Fibroblast of lung (primary cell): ENCODE results near the gene ATCAY. TPM values are rescaled to one million over a fixed set of nuclear protein-coding genes. Genes with fewer than 3 reads are reported as not detected.

ENCODE experiments used
- DNase-seq, 2 donors: peaks; one replicate each; pipeline versions ENCODE4 v3.0.0 to v3.0.0-alpha.2; 2010; ENCODE audit warnings: low read depth in 2 of 2
- H2AFZ ChIP-seq: 2 replicates; pipeline ENCODE4 v1.5.1; 2012; ENCODE audit warnings: low read length, control low read depth, inconsistent platforms
- H3K27ac ChIP-seq: 2 replicates; pipeline ENCODE4 v1.5.1; 2011; ENCODE audit warnings: low read length, control low read depth; ENCODE audit not compliant: insufficient read depth
- H3K27me3 ChIP-seq: 2 replicates; pipeline ENCODE4 v1.5.1; 2011; ENCODE audit warnings: mild to moderate bottlenecking, low read length; ENCODE audit not compliant: control insufficient read depth, insufficient read depth
- H3K36me3 ChIP-seq: 2 replicates; pipeline ENCODE4 v1.5.1; 2011; ENCODE audit warnings: low read length; ENCODE audit not compliant: control insufficient read depth, insufficient read depth
- H3K4me1 ChIP-seq: 2 replicates; pipeline ENCODE4 v1.5.1; 2011; ENCODE audit warnings: low read length; ENCODE audit not compliant: control insufficient read depth, insufficient read depth; ENCODE audit errors: extremely low read depth
- H3K4me2 ChIP-seq: 2 replicates; pipeline ENCODE4 v1.5.1; 2011; ENCODE audit warnings: low read length, control low read depth; ENCODE audit not compliant: insufficient read depth; ENCODE audit errors: extremely low read depth
- H3K4me3 ChIP-seq, 4 experiments: fragments of 200-600 bp in 1 of 4; sonication (generic) in 1 of 4; replicated peaks in 1 of 4; 2 replicates each; pipeline ENCODE4 v1.5.1; 2011 to 2016; ENCODE audit warnings: low read length in 4 of 4, low read depth in 3 of 4, mild to moderate bottlenecking in 3 of 4, control low read depth in 2 of 4, inconsistent platforms in 1 of 4, mixed read lengths in 1 of 4; ENCODE audit not compliant: insufficient read depth in 1 of 4; ENCODE audit errors: control extremely low read depth in 1 of 4
- H3K79me2 ChIP-seq: 2 replicates; pipeline ENCODE4 v1.5.1; 2012; ENCODE audit warnings: mild to moderate bottlenecking, low read length, inconsistent platforms; ENCODE audit not compliant: control insufficient read depth, insufficient read depth
- H3K9ac ChIP-seq: 2 replicates; pipeline ENCODE4 v1.5.1; 2011; ENCODE audit warnings: mild to moderate bottlenecking, low read length, control low read depth; ENCODE audit not compliant: insufficient read depth
- H3K9me3 ChIP-seq: 2 replicates; pipeline ENCODE4 v1.5.1; 2012; ENCODE audit warnings: low read depth, low read length; ENCODE audit not compliant: control insufficient read depth, insufficient read depth
- H4K20me1 ChIP-seq: 2 replicates; pipeline ENCODE4 v1.5.1; 2011; ENCODE audit warnings: low read length; ENCODE audit not compliant: control insufficient read depth, insufficient read depth; ENCODE audit errors: extremely low read depth
- CTCF ChIP-seq, 2 donors: IDR thresholded peaks in 1 of 2; conservative IDR thresholded peaks in 1 of 2; 1 replicate in 1 of 2; 2 replicates in 1 of 2; pipeline ENCODE4 v1.5.1; 2011 to 2012; ENCODE audit warnings: low read length in 2 of 2, control low read depth in 1 of 2, inconsistent platforms in 1 of 2, low read depth in 1 of 2, mild to moderate bottlenecking in 1 of 2
- EZH2 ChIP-seq: IDR thresholded peaks from 2 replicates; pipeline ENCODE4 v1.5.1; 2012; ENCODE audit warnings: low read length, control low read depth, mild to moderate bottlenecking; ENCODE audit errors: missing control alignments
- polyA plus RNA-seq, 2 donors: library from polyadenylated mRNA; depleted of rRNA in 1 of 2; stranded (reverse) in 1 of 2; unstranded in 1 of 2; fragments of >200 nt; gene quantifications; 2 replicates each; pipeline ENCODE4 v1.2.1, GENCODE V29; 2011 to 2012; ENCODE audit warnings: missing spikeins in 1 of 2
- total RNA-seq: library from RNA; depleted of rRNA; stranded (reverse); fragments of >200 nt; gene quantifications from 2 replicates; pipeline ENCODE4 v1.2.1, GENCODE V29; 2014

The ATCAY gene
- total and polyA plus RNA-seq, 2 donors (not counting 1 experiment from before 2014, with no cell fraction given) = 0.01 TPM; not detected in 1

GRCh38 chr19:3842948-3843347 lies 37.5 kb upstream of the ATCAY start:
- H3K27ac ChIP-seq = no peak overlapping the region
- H3K4me1 ChIP-seq = peaks cover 3% of the 10 kb centered on the region
- no peak overlapping the region for H3K4me2 ChIP-seq
- H3K27me3 ChIP-seq = no peaks in the 10 kb centered on the region
- no peak for DNase-seq
- H4K20me1 ChIP-seq = no peaks in the 10 kb centered on the region
- H3K9me3 ChIP-seq = no peaks in the 10 kb centered on the region
- H3K9ac ChIP-seq = no peak overlapping the region
- no peaks in the 10 kb centered on the region for H3K36me3 ChIP-seq
- TF ChIP-seq CTCF (conservative IDR thresholded peaks at IDR 0.05 in 1 of 2, IDR thresholded peaks at IDR 0.05 in 1 of 2; ENCODE audit: low read depth in 1 of 2, low read length in 2 of 2) = no peak
- TF ChIP-seq EZH2 = no peak
- H3K79me2 ChIP-seq = no peaks in the 10 kb centered on the region
- H2AFZ ChIP-seq = no peak overlapping the region
- no peak overlapping the region for H3K4me3 ChIP-seq

GRCh38 chr19:3844596-3844995 lies 35.9 kb upstream of the ATCAY start:
- Histone ChIP-seq H3K9ac (no peak overlapping the region), H3K4me3 (no peak overlapping the region), H3K9me3 (no peaks in the 10 kb centered on the region), H3K36me3 (no peaks in the 10 kb centered on the region), H3K79me2 (no peaks in the 10 kb centered on the region), H3K4me1 (peaks cover 3% of the 10 kb centered on the region), H3K27ac (no peak overlapping the region), H3K4me2 (no peak overlapping the region), H4K20me1 (no peaks in the 10 kb centered on the region), H3K27me3 (no peaks in the 10 kb centered on the region), H2AFZ (no peak overlapping the region)
- no peak for TF ChIP-seq CTCF (conservative IDR thresholded peaks at IDR 0.05 in 1 of 2, IDR thresholded peaks at IDR 0.05 in 1 of 2; ENCODE audit: low read depth in 1 of 2, low read length in 2 of 2)
- DNase-seq = peak in 1 of 2 donors; percentile 80

- H3K4me2 ChIP-seq = no peak overlapping the region
- H3K27ac ChIP-seq = no peak overlapping the region
- H4K20me1 ChIP-seq = no peaks in the 10 kb centered on the region
- H3K79me2 ChIP-seq = no peaks in the 10 kb centered on the region
- no peak overlapping the region for H3K4me3 ChIP-seq
- DNase-seq = no peak
- H3K27me3 ChIP-seq = no peaks in the 10 kb centered on the region
- H3K4me1 ChIP-seq = peaks cover 3% of the 10 kb centered on the region
- H3K36me3 ChIP-seq = no peaks in the 10 kb centered on the region
- TF ChIP-seq EZH2 (no peak), CTCF (conservative IDR thresholded peaks at IDR 0.05 in 1 of 2, IDR thresholded peaks at IDR 0.05 in 1 of 2; ENCODE audit: low read depth in 1 of 2, low read length in 2 of 2) (peak in 1 of 2 donors; percentile 4)
- no peak overlapping the region for H3K9ac ChIP-seq
- H3K9me3 ChIP-seq = no peaks in the 10 kb centered on the region
- no peak overlapping the region for H2AFZ ChIP-seq
Measured at GRCh38 chr19:3849092-3849491, 31.4 kb upstream of the ATCAY start.
